GM19372 (cell line): Measurements from ENCODE around the gene KRTAP27-1.

Source experiments
- ATAC-seq: cut with Tn5 transposase; IDR thresholded peaks from one replicate; pipeline ENCODE4 v1.9.1; 2021; ENCODE audit warnings: mild to moderate bottlenecking, low read depth, moderate library complexity; ENCODE audit not compliant: unreplicated experiment

KRTAP27-1 gene

DNA sequence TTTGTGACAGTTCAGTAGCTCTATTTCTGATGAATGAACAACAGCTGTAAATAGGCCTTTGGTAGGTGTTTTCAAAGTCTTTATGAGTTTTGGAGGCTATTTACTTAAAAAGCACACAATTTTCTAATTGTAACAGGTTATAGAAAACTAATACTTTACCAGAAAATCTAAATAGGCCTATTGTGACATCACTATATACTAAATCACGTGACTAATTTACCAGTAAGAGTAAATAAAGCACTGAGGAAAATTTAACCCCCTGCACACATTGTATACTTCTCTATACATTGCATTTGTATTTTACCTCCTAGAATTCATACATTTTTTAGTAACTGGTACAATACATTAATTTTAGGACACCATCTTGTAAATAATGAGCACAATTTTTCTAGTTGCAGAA lies 32.4 kb downstream of the KRTAP27-1 start:
- ATAC-seq: no peak

DNA sequence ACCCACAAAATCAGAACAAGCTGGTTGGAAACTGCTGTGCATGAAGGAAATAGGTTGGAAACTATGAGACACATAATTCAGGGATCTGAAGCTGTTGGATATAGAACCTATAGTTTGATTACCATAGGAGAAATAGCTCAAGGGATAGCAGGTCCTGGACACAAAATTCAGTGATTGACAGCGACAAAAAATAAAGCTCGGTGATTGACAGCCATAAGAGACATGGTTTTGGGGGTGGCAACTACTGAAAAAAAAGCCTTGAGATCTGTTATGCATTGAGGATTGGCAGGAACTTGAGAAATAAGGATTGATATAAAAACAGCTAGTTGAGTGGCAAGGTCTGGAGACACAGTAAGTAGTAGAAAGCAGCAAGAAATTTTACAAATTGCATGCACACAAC lies 48.3 kb downstream of the KRTAP27-1 start, which contains the start of gene KRTAP25-1:
TSS of gene KRTAP25-1 (minus strand) at position 300 of the 400 bp plus-strand sequence. CDS start at position 276, 24 bp downstream.
- ATAC-seq: no peak
